ENCODE results near the gene SLC15A3. TPM values are rescaled to one million over a fixed set of nuclear protein-coding genes. Genes with fewer than 3 reads are reported as not detected.

The SLC15A3 gene
- total RNA-seq, 6 donors from 2014 or later: 29.5 to 186 (median 115) TPM

DNA sequence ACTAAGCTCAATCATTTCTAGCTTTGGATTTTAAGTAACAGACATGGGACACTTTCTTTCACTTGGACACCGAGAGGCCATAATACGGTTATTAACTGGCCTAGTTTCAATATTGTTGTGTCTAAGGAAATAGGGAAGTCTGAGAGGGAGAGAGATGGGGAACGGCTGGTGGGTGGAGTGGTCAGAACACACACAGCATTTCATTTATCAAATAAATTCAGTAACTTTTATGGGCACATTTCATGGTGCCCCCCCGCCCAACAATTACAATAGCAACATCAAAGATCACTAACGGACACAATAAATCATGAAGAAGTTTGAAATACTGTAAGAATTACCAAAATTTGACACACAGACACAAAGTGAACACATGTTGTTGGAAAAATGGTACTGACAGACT is 56.3 kb downstream of the SLC15A3 start:
- DNase-seq: no peak
- no peak for TF ChIP-seq POLR2AphosphoS5 (IDR thresholded peaks at IDR 0.05)
- H3K27me3 ChIP-seq: no peaks in the 10 kb centered on the region
- ATAC-seq (ENCODE audit: low FRiP score in 2 of 2): peak in 1 of 2 donors; percentile 42
- H3K27ac ChIP-seq: no peak overlapping the region
- 69 to 84% methylated on average over 5 of the region's 5 CpGs for WGBS, 2 donors
- H3K9me3 ChIP-seq: no peaks in the 10 kb centered on the region
- no peak overlapping the region for H3K4me3 ChIP-seq
- H3K36me3 ChIP-seq: peaks cover 44 to 95% (median 65%) of the 10 kb centered on the region in 4 donors
- peaks cover 0 to 2% (median 0%) of the 10 kb centered on the region in 4 donors for H3K4me1 ChIP-seq

DNA sequence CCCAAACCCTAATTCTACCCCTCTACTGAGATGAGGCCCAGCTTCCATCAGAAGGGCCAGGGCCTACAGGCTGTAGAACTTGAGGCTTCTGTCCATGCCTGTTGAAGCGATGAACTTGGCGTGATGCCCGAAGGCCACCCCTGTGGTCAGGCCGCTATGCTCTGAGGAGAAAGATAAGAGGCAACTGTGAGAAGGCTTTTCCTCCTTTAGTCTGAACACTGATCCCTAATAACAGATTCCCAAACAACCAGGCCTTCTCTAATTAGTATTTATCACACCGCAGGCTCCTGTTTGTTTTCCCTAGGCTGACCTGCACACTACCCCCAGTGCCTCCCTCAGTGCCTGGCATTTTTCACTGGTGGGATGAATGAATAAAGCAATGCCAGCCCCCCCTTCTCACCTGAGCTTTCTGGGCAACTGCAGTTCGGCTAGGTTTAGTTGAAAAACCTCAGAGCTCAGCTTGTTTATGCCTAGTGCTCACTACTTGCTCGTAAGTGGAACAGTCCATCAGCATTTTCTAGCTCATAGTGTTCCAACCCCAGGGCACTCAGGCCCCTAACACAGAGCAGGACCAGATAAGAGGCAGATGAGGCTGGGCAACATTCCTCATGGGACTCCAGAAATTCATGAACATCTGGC is 60.8 kb downstream of the SLC15A3 start:
- Histone ChIP-seq H3K9me3 (no peaks in the 10 kb centered on the region), H3K36me3 (peaks cover 12 to 65% (median 28%) of the 10 kb centered on the region in 4 donors), H3K27ac (peak overlapping the region in 2 of 4 donors; percentile 23 to 57), H3K4me1 (peaks cover 0 to 11% (median 3%) of the 10 kb centered on the region in 4 donors), H3K27me3 (no peaks in the 10 kb centered on the region), H3K4me3 (no peak overlapping the region)
- DNase-seq (no peak), ATAC-seq (ENCODE audit: low FRiP score in 2 of 2) (no peak)
- TF ChIP-seq POLR2A (IDR thresholded peaks at IDR 0.05) (no peak), EP300 (IDR thresholded peaks at IDR 0.05) (no peak)
- 78 to 82% methylated on average over 7 of the region's 7 CpGs for WGBS, 2 donors

DNA sequence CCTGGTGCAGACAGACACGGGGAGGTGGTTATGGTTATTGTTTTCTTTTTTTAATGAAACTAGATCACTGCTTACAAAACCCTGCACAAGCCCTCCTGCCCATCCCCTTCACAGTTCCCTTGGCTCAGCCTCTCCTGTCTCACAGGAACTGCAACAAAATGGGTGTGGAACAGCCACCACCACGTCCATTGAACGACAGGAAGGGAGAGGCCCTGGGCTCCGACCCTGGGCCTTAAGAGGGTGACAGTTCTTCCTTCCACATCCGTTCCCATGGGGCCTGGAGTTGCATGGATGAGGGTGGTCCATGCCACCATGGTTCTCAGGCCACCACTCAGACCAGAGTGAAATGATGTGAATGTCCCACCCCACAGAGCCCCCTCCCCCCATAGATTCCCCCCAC is 61.3 kb downstream of the SLC15A3 start:
- Histone ChIP-seq H3K27me3 (no peaks in the 10 kb centered on the region), H3K4me1 (peaks cover 0 to 11% (median 3%) of the 10 kb centered on the region in 4 donors), H3K4me3 (no peak overlapping the region), H3K36me3 (peaks cover 7 to 59% (median 22%) of the 10 kb centered on the region in 4 donors), H3K9me3 (no peaks in the 10 kb centered on the region), H3K27ac (peak overlapping the region in 2 of 4 donors; percentile 23 to 61)
- ATAC-seq (ENCODE audit: low FRiP score in 2 of 2) (no peak), DNase-seq (no peak)
- 43 to 49% methylated on average over 5 of the region's 5 CpGs for WGBS, 2 donors
- TF ChIP-seq POLR2A (IDR thresholded peaks at IDR 0.05) (no peak), EP300 (IDR thresholded peaks at IDR 0.05) (no peak)
- TF ChIP-seq, protein P1, sequence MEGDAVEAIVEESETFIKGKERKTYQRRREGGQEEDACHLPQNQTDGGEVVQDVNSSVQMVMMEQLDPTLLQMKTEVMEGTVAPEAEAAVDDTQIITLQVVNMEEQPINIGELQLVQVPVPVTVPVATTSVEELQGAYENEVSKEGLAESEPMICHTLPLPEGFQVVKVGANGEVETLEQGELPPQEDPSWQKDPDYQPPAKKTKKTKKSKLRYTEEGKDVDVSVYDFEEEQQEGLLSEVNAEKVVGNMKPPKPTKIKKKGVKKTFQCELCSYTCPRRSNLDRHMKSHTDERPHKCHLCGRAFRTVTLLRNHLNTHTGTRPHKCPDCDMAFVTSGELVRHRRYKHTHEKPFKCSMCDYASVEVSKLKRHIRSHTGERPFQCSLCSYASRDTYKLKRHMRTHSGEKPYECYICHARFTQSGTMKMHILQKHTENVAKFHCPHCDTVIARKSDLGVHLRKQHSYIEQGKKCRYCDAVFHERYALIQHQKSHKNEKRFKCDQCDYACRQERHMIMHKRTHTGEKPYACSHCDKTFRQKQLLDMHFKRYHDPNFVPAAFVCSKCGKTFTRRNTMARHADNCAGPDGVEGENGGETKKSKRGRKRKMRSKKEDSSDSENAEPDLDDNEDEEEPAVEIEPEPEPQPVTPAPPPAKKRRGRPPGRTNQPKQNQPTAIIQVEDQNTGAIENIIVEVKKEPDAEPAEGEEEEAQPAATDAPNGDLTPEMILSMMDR (IDR thresholded peaks at IDR 0.05): no peak

DNA sequence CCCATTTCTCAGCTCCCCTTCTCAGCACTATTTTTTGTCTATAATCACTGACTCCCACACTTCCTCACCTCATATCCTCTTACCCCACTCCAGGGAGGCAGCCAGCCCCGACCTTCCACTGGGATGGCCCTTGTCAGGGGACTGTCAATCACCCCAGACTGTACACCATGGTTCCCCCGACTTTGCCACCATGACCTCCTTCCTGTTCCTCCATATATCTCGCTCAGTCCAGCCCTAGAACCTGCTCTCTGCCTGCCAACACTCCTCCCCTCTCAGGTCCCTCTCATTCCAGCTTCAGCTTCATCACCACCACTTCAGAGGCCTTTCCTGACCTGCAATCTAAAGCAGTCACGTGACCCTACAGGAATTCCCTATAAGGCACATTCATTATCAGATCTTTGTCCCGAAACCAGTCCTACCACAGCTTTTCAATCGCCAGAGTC is 62.1 kb downstream of the SLC15A3 start:
- Histone ChIP-seq H3K4me3 (no peak overlapping the region), H3K27me3 (no peaks in the 10 kb centered on the region), H3K4me1 (peaks cover 0 to 11% (median 3%) of the 10 kb centered on the region in 4 donors), H3K36me3 (peaks cover 6 to 51% (median 15%) of the 10 kb centered on the region in 4 donors), H3K9me3 (no peaks in the 10 kb centered on the region), H3K27ac (peak overlapping the region in 1 of 4 donors; percentile 61)
- DNase-seq (no peak), ATAC-seq (ENCODE audit: low FRiP score in 2 of 2) (peak in 1 of 2 donors; percentile 40)
- 57 to 60% methylated on average over 6 of the region's 6 CpGs for WGBS, 2 donors
- no peak for TF ChIP-seq POLR2A (IDR thresholded peaks at IDR 0.05)
- no peak for TF ChIP-seq EP300 (IDR thresholded peaks at IDR 0.05)
- no peak for TF ChIP-seq POLR2AphosphoS5 (IDR thresholded peaks at IDR 0.05)
- TF ChIP-seq, protein P1 (IDR thresholded peaks at IDR 0.05): no peak

DNA sequence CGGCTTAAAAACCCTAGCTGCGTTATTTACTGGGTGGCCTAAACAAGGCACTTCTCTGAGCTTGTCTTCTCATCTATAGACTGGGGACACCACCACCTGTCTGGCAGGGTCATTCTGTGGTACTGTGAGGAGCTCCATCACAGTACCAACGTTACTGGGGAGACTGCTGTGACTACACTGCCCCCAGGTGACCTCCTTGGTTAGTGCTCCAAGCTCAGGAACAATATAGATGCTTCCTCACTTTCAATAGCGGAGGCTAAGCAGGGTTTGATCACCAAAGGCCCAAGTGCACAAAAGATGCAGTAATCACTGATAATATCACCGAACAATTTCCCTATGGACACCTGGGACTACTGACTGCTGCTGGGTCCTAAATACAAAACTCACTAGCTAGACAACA is 64.4 kb downstream of the SLC15A3 start:
- peaks cover 0 to 29% (median 2%) of the 10 kb centered on the region in 4 donors for H3K36me3 ChIP-seq
- no peak overlapping the region for H3K4me3 ChIP-seq
- no peaks in the 10 kb centered on the region for H3K9me3 ChIP-seq
- DNase-seq (no peak), ATAC-seq (ENCODE audit: low FRiP score in 2 of 2) (peak in 1 of 2 donors; percentile 82)
- no peaks in the 10 kb centered on the region for H3K27me3 ChIP-seq
- TF ChIP-seq, protein P1 (IDR thresholded peaks at IDR 0.05): peak in 4 of 6 experiments; percentile 17 to 45 (median 36)
- TF ChIP-seq POLR2A (IDR thresholded peaks at IDR 0.05): no peak
- no peak for TF ChIP-seq EP300 (IDR thresholded peaks at IDR 0.05)
- WGBS, 2 donors: 50 to 66% methylated on average over 3 to 5 of the region's 5 CpGs
- peaks cover 0 to 11% (median 3%) of the 10 kb centered on the region in 4 donors for H3K4me1 ChIP-seq
- no peak overlapping the region for H3K27ac ChIP-seq

Small RNAs within 50 kb of the gene (small RNA-seq; reads per million reads assigned to genes)
- gene RNU6-933P: 0 reads per million in 4 donors

Other genes starting within 250 kb of the SLC15A3 start
- not detected for gene MS4A18, start 227.5 kb downstream of the SLC15A3 start, total RNA-seq
- gene MS4A15, start 195.3 kb downstream of the SLC15A3 start, total RNA-seq: 100 to 1,000 TPM in 5 of 6 donors, 10 to 100 TPM in 1; 65.5 to 227 (median 120) TPM
- gene MS4A10, start 166.8 kb downstream of the SLC15A3 start, total RNA-seq: not detected
- gene CCDC86, start 110.1 kb downstream of the SLC15A3 start, total RNA-seq: 10 to 100 TPM in 5 of 6 donors, 1 to 10 TPM in 1; 9.0 to 25.1 (median 17.9) TPM
- 1 to 10 TPM in 3 of 6 donors, under 1 TPM in 1, not detected in 2; 0.49 to 1.5 (median 1.1) TPM for gene PTGDR2, start 96.2 kb downstream of the SLC15A3 start, total RNA-seq
- gene ZP1, start 84.6 kb downstream of the SLC15A3 start, total RNA-seq: not detected
- 10 to 100 TPM; 10.5 to 72.8 (median 55.1) TPM for gene PRPF19, start 45.6 kb downstream of the SLC15A3 start, total RNA-seq
- gene TMEM109, start 38.0 kb downstream of the SLC15A3 start, total RNA-seq: 100 to 1,000 TPM in 5 of 6 donors, 10 to 100 TPM in 1; 27.2 to 153 (median 129) TPM
- 10 to 100 TPM in 2 of 6 donors, 1 to 10 TPM in 4; 3.6 to 18.2 (median 9.4) TPM for gene TMEM132A, start 27.7 kb downstream of the SLC15A3 start, total RNA-seq
- 10 to 100 TPM in 2 of 6 donors, 1 to 10 TPM in 4; 3.8 to 27.2 (median 5.3) TPM for gene CD6, start 19.5 kb upstream of the SLC15A3 start, total RNA-seq
- gene CD5, start 150.3 kb upstream of the SLC15A3 start, total RNA-seq: 1 to 10 TPM; 1.2 to 3.1 (median 2.1) TPM
- gene VPS37C, start 209.2 kb upstream of the SLC15A3 start, total RNA-seq: 10 to 100 TPM; 14.7 to 42.0 (median 24.3) TPM